ENCODE results near the gene RAB15. TPM values are rescaled to one million over a fixed set of nuclear protein-coding genes. Genes with fewer than 3 reads are reported as not detected.

RAB15 gene
- polyA plus RNA-seq, 3 donors, result 0.09 to 0.14 (median 0.09) TPM

DNA sequence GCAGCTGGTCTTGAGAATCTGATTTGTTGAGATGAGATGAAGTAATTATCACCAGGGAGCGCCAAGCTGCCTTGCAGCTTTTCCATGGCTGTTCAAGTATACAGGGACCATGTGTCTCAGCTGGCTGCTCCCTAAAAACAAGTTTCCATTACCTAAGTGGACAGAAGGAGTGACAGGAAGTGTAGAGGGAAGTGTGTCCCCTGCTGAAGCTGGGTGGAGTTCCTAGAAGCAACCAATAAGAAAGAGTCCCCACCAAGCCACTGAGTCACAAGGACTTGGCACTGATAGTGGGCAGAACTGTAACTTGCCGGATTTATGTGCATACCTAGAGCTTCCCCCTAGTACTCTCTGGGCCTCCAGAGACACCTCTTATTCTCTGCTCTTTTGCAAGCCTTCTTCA, 28.1 kb downstream of the RAB15 start:
- Histone ChIP-seq H3K9ac (ENCODE audit: insufficient read depth, low read length, poor library complexity, severe bottlenecking) (no peak overlapping the region), H4K20me1 (ENCODE audit: insufficient read depth, low read length) (peaks cover 33% of the 10 kb centered on the region), H3K36me3 (replicated peaks in 1 of 2; ENCODE audit: control insufficient read depth in 1 of 2, insufficient read depth in 2 of 2, low read length in 2 of 2) (peaks cover 18 to 75% of the 10 kb centered on the region in 2 donors), H3K4me2 (replicated peaks; ENCODE audit: extremely low read depth, low read length, poor library complexity, severe bottlenecking) (no peak overlapping the region), H3K79me2 (ENCODE audit: insufficient read depth, low read length) (no peaks in the 10 kb centered on the region), H3K27ac (ENCODE audit: low read depth in 1 of 2, low read length in 2 of 2) (no peak overlapping the region), H3K4me1 (ENCODE audit: control insufficient read depth in 1 of 2, insufficient read depth in 2 of 2, low read length in 2 of 2) (peaks cover 11 to 12% of the 10 kb centered on the region in 2 donors), H3K4me3 (replicated peaks in 1 of 3; ENCODE audit: low read depth in 2 of 3, low read length in 3 of 3) (no peak overlapping the region), H3K9me3 (replicated peaks in 1 of 2; ENCODE audit: control insufficient read depth in 1 of 2, insufficient read depth in 1 of 2, low read length in 2 of 2) (no peaks in the 10 kb centered on the region), H3K27me3 (ENCODE audit: control insufficient read depth in 2 of 2, insufficient read depth in 2 of 2, low read length in 2 of 2) (no peaks in the 10 kb centered on the region), H2AFZ (ENCODE audit: insufficient read depth, low read depth, low read length, poor library complexity, severe bottlenecking) (no peak overlapping the region)
- intact Hi-C loops (cut with micrococcal nuclease), result no loop called here
- H3K27ac Mint-ChIP-seq, result peak overlapping the region in 4 of 7 donors; percentile 2 to 70 (median 36)
- TF ChIP-seq, protein P1, sequence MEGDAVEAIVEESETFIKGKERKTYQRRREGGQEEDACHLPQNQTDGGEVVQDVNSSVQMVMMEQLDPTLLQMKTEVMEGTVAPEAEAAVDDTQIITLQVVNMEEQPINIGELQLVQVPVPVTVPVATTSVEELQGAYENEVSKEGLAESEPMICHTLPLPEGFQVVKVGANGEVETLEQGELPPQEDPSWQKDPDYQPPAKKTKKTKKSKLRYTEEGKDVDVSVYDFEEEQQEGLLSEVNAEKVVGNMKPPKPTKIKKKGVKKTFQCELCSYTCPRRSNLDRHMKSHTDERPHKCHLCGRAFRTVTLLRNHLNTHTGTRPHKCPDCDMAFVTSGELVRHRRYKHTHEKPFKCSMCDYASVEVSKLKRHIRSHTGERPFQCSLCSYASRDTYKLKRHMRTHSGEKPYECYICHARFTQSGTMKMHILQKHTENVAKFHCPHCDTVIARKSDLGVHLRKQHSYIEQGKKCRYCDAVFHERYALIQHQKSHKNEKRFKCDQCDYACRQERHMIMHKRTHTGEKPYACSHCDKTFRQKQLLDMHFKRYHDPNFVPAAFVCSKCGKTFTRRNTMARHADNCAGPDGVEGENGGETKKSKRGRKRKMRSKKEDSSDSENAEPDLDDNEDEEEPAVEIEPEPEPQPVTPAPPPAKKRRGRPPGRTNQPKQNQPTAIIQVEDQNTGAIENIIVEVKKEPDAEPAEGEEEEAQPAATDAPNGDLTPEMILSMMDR (IDR thresholded peaks at IDR 0.05), result no peak
- no peak overlapping the region for H3K4me3 Mint-ChIP-seq
- H3K27me3 Mint-ChIP-seq (ENCODE audit: low read depth in 3 of 3), result peaks cover 0 to 3% (median 2%) of the 10 kb centered on the region in 3 donors
- H3K36me3 Mint-ChIP-seq, result peaks cover 57 to 60% of the 10 kb centered on the region in 2 donors
- 100% methylated on average over 1 of the region's 2 CpGs for WGBS (ENCODE audit: insufficient coverage)
- H3K9me3 Mint-ChIP-seq, result no peaks in the 10 kb centered on the region
- peaks cover 21% of the 10 kb centered on the region for H3K4me1 Mint-ChIP-seq
- DNase-seq, result no peak

DNA sequence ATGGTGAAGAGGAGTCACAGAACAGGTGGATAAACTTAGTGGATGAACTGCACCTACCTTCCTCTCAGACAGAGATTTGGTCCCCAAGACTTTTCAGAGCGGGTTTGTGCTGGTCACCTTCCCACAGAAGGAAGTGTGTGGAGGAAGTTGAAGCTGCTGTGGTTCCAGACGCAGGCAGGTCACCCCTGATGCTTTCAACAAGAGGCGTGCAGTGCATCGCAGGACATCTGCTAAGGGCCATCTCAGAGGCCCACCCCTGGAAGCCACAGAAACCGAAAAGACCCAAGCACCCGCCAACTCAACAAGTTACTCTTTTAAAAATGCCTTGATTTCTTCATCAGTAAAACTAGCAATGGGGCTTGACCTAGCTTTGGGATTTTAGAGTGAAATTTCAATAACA, 28.6 kb downstream of the RAB15 start:
- Mint-ChIP-seq H3K36me3 (peaks cover 60 to 62% of the 10 kb centered on the region in 2 donors), H3K9me3 (no peaks in the 10 kb centered on the region), H3K27ac (peak overlapping the region in 3 of 7 donors; percentile 11 to 70 (median 26)), H3K4me3 (no peak overlapping the region), H3K4me1 (peaks cover 21% of the 10 kb centered on the region), H3K27me3 (ENCODE audit: low read depth in 3 of 3) (peaks cover 0 to 3% (median 2%) of the 10 kb centered on the region in 3 donors)
- H3K79me2 ChIP-seq (ENCODE audit: insufficient read depth, low read length), result no peaks in the 10 kb centered on the region
- intact Hi-C loops (cut with micrococcal nuclease), result no loop called here
- no peak overlapping the region for H2AFZ ChIP-seq (ENCODE audit: insufficient read depth, low read depth, low read length, poor library complexity, severe bottlenecking)
- TF ChIP-seq, protein P1 (IDR thresholded peaks at IDR 0.05), result no peak
- no peaks in the 10 kb centered on the region for H3K27me3 ChIP-seq (ENCODE audit: control insufficient read depth in 2 of 2, insufficient read depth in 2 of 2, low read length in 2 of 2)
- H4K20me1 ChIP-seq (ENCODE audit: insufficient read depth, low read length), result peaks cover 37% of the 10 kb centered on the region
- H3K4me1 ChIP-seq (ENCODE audit: control insufficient read depth in 1 of 2, insufficient read depth in 2 of 2, low read length in 2 of 2), result peaks cover 11 to 12% of the 10 kb centered on the region in 2 donors
- no peak overlapping the region for H3K4me3 ChIP-seq (replicated peaks in 1 of 3; ENCODE audit: low read depth in 2 of 3, low read length in 3 of 3)
- H3K9ac ChIP-seq (ENCODE audit: insufficient read depth, low read length, poor library complexity, severe bottlenecking), result no peak overlapping the region
- no peak overlapping the region for H3K4me2 ChIP-seq (replicated peaks; ENCODE audit: extremely low read depth, low read length, poor library complexity, severe bottlenecking)
- DNase-seq, result no peak
- no peaks in the 10 kb centered on the region for H3K9me3 ChIP-seq (replicated peaks in 1 of 2; ENCODE audit: control insufficient read depth in 1 of 2, insufficient read depth in 1 of 2, low read length in 2 of 2)
- H3K27ac ChIP-seq (ENCODE audit: low read depth in 1 of 2, low read length in 2 of 2), result peak overlapping the region in 1 of 2 donors; percentile 34
- H3K36me3 ChIP-seq (replicated peaks in 1 of 2; ENCODE audit: control insufficient read depth in 1 of 2, insufficient read depth in 2 of 2, low read length in 2 of 2), result peaks cover 18 to 76% of the 10 kb centered on the region in 2 donors
- WGBS (ENCODE audit: insufficient coverage), result 5% methylated on average over 3 of the region's 6 CpGs
